GM13977 (cell line): ENCODE results near the gene ITPKB.
A peak's percentile ranks its signal among the peaks of the same experiment; 100 is the strongest.
"Not testable (repeated sequence)": the region's sequence is repeated elsewhere in the genome, so short reads cannot be mapped to it uniquely, and the experiment has no call there.

Source experiments
- DNase-seq: peaks from one replicate; pipeline ENCODE4 v3.0.0; 2012; ENCODE audit warnings: low spot score
- in situ Hi-C: fragments of 300-500 bp; cut with MboI; formaldehyde crosslinking; loops from one replicate; pipeline ENCODE4 v1.12.0; 2022; ENCODE audit warnings: low sequenced_read_pairs, low pct_unique_long_range_greater_than_20kb, mixed read lengths, inconsistent platforms; ENCODE audit not compliant: unreplicated experiment
- TF ChIP-seq, protein P1 (sequence below): IDR thresholded peaks from 2 replicates; pipeline ENCODE4 v1.5.1; 2012; ENCODE audit warnings: mild to moderate bottlenecking, control low read depth; ENCODE audit not compliant: insufficient read depth; ENCODE audit errors: extremely low read depth, missing control alignments

ITPKB gene

DNA sequence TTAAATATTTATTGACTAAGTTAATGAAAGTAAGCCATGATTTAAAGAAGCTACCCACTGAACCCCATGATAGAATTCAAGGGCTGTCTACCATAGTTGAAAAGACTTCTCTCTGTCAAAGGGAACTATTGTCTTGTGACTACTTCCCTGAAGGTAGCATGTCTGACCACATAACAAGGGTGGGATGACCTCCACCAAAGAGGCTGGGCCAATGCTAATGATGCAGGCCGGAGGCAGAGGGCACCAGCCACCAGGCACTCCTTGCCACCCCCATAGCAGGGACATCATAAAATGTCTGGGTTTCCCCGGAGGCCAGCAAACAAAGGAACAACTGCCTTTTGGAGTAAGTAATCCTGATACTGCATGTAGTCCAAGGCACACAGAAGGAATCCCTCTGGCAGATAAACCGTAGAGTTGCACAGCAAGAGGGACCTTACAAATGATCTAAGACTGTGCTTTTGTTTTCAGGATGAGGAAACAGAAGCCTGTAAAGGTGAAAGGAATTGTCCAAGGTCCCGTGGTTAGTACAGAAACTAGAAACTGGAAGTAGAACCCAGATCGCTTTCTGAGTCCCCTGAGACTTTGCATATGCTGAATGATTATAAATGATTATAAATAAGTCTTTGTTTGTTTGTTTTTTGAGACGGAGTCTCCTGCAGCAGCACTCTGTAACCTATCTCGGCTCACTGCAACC, 33.5 kb upstream of the ITPKB start:
- DNase-seq, result no peak
- TF ChIP-seq, protein P1, sequence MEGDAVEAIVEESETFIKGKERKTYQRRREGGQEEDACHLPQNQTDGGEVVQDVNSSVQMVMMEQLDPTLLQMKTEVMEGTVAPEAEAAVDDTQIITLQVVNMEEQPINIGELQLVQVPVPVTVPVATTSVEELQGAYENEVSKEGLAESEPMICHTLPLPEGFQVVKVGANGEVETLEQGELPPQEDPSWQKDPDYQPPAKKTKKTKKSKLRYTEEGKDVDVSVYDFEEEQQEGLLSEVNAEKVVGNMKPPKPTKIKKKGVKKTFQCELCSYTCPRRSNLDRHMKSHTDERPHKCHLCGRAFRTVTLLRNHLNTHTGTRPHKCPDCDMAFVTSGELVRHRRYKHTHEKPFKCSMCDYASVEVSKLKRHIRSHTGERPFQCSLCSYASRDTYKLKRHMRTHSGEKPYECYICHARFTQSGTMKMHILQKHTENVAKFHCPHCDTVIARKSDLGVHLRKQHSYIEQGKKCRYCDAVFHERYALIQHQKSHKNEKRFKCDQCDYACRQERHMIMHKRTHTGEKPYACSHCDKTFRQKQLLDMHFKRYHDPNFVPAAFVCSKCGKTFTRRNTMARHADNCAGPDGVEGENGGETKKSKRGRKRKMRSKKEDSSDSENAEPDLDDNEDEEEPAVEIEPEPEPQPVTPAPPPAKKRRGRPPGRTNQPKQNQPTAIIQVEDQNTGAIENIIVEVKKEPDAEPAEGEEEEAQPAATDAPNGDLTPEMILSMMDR, result no peak

DNA sequence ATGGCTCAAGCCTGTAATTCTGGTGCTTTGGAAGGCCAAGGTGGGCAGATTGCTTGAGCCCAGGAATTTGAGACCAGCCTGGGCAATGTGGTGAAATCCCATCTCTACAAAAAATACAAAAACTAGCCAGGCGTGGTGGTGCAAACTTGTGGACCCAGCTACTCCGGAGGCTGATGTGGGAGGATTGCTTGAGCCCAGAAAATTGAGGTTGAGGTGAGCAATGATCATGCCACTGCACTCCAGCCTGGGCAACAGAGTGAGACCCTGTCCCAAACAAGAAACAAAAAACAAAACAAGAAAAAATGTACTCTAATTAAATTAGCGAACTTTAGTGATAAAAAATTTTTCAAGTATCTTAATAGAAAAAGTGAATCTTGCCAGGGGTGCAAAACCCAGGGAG, 28.1 kb upstream of the ITPKB start:
- in situ Hi-C loops, DNase-seq: not testable (repeated sequence)

More for the DNA sequence above, 33.5 kb upstream of the ITPKB start:
- in situ Hi-C loops, result no loop called here

DNA sequence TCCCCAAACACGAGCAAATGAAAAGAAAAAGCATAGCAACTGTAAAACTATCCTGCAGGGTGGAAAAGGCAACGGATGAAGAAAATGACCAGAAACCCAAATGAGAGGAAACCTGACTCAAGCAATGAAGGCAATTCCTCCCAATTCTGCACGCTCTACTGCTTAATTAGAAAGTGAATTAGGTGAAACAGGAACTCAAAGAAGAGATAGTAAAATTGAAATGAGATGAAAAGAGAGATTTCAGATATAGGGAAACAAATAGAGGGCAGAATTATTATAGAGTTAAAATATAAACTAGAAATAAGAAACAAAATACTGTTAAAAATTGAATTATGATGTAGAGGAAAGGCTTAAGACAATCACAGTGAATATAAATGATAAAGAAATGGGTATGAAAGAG, 27.5 kb upstream of the ITPKB start:
- in situ Hi-C loops, result no loop called here
- DNase-seq, result no peak
- TF ChIP-seq, protein P1, result no peak

DNA sequence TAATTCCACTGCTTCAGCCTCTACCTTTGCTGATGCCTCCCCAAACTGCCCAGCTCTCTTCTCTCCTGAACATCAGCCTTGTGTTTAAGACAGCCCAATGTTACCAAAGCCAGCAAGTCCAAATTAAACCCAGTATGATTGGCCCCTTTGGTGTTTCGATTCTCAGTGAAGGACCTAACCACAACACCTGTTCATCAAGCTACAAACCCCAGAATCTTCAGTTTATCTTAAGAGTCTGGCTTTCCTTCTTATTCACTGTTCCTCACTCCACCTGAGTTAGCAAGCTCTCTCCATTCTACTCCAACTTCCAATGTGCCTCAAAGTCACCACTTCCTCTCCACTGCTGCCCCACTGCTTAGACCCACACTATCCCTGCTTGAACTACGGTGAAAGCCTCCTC, 25.5 kb upstream of the ITPKB start:
- in situ Hi-C loops, result no loop called here
- DNase-seq, result peak; percentile 65
- TF ChIP-seq, protein P1, result no peak

DNA sequence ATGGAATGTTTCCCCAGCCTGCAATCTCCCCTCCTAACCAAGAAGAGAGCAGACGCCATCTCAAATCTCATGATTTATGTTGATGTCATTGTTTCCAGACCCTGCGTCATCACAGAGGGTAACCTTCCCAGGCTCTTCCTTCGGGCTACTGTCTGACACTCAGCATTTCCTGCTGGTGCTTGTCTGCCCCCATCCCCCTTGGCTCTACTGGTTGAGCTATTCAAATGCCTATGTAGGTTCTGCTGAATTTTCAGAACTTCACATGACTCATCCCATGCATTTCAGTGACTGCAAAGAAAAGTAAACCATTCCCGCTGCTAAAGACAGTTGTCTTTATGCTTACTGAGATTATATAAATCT, 24.8 kb upstream of the ITPKB start:
- TF ChIP-seq, protein P1, result no peak
- in situ Hi-C loops, result no loop called here
- DNase-seq, result peak; percentile 34

DNA sequence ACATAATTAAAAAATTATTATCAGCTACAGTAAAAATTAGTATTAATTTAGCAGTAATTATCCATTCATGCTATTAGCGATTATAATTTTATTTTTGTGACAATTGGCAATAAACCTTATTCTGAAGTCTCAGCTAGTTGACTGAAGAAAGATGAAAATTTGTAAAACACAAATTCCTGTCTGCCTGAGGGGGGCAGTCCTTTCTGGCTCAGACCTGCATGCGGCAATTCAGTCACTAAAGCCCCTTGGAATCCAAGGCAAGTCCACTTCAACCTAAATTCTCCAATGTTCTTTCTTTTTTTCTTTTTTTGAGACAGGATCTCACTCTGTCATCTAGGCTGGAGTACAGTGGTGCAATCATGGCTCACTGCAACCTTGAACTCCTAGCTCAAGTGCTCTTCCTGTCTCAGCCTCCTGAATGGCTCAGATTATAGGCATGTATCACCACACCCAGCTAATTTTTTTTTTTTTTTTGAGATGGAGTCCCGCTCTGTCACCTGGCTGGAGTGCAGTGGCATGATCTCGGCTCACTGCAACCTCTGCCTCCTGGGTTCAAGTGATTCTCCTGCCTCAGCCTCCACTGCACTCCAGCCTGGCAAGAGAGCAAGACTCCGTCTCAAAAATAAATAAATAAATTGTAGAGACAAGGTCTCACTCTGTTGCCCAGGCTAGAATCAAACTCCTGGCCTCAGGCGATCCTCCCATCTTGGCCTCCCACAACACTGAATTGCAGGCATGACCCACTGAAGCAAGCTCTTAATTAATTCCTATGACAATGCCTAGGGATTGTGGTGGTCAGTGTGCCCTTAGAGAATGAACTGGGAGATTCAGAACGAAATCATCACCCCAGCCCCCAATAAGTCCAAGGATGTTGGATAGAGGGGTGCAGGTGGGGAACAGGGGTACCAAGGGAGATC, 24.2 kb upstream of the ITPKB start:
- in situ Hi-C loops, result no loop called here
- TF ChIP-seq, protein P1, result no peak
- DNase-seq, result no peak

DNA sequence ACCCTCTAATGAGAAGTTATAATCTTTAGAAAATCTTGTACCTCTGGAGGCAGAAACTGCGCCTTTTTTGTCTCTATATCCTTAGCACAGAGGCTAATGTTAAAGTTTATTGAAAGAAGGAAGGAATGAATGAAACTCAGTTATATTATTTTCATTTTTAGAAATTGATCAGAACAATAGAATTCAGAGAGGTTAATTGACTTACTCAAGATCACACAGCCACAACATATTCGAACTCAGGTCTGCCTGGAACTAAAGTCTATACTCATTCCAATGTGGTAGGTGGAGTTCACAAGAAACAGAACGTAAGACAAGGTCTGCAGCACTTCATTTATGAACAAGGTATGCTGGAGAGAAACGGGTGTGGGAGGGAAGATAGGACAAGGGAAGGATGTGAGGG, 23.0 kb upstream of the ITPKB start:
- in situ Hi-C loops, result no loop called here
- TF ChIP-seq, protein P1, result no peak
- no peak for DNase-seq
